Stimulated activated CD8-positive, alpha-beta memory T cell treated with anti-CD3 and anti-CD28 coated beads, Interleukin-15, amount 100 ng/mL, for 24 hours (primary cell): ENCODE measurements around the gene ZNF337.
"Not testable (repeated sequence)": the region's sequence is repeated elsewhere in the genome, so short reads cannot be mapped to it uniquely, and the experiment has no call there.

Experiments used
- DNase-seq: peaks from one replicate; pipeline ENCODE4 v3.0.0-alpha.2; 2020; ENCODE audit warnings: low read depth

The ZNF337 gene

GRCh38 chr20:25696371-25697131, at the start of gene ZNF337:
Gene ZNF337, minus strand, starts transcription at chr20:25696853. Its CDS starts 10,436 bp downstream, at chr20:25686417.
- peak; percentile 82 for DNase-seq

DNA sequence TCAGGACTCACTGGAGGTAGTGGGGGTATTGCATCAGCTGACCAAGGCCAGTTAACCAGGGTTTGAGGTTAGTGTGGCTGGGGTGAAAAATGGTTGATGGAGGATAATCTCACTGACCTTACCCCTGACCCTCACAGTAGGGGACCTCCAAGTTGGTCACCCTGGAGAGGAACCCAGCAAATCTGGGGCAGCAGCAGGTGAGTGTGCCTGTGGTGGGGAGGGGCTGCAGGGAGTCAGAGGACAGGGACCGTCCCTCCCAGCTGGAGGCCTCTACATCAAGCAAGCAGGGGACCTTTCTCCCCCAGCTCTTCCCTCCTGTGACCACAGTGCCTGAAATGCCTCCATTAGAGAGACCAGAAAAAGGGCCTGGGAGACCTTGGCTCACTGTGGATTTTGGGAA, 49.1 kb upstream of the ZNF337 start:
- no peak for DNase-seq

GRCh38 chr20:25745100-25745499, 48.4 kb upstream of the ZNF337 start:
- no peak for DNase-seq

GRCh38 chr20:25744261-25744660, 47.6 kb upstream of the ZNF337 start:
- DNase-seq, result no peak

DNA sequence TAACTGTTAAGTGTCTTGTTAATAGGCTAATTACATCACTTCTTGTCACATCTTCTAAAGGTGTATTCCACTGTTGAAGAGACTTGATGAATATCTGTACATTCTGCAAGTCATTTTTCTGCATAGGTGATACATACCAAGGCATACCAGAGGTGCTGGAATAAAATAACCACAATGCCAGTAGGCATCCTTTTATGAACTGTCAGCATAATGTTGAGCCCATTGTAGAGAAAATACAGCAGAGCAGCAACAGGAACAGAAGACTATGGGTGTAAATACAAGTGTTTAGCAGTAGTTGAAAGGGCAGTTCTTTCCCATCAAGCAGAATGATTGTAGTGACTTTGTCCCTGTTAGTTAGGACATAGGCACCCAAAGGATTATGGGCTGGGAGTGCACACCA, 44.4 kb upstream of the ZNF337 start:
- no peak for DNase-seq

DNA sequence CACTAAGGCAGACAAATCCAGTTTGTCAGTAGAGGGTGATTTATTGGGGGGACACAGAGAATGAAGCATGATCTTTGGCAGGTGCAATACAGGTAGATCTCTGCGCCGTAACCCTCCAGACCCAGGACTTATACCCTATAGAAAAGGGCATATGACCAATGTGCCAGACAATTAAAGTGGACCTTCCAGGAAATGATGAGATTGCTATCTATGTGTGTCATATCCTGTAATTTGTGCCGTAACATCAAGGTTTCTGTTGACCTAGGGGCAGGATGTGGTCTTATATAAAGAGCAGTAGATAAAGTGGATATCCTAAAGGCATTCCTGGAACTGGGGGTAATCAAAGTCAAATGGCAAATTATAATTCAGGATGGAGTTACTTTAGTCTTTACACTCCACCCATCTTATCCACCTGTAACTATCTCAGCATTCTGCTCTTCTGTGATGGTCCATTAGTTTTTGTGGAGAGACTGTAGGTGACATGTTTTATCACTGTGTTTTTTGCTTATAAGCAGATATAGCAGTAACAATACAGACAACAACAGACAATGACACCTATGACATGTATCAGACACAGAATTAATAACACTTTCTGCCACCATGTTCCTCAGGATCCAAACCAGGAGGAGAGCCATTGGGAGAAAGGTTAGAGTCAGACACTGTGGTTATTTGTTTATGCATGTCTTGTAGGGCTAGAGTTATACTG, 43.1 kb upstream of the ZNF337 start:
- no peak for DNase-seq

- DNase-seq, result no peak
Observed at GRCh38 chr20:25738198-25738597, 41.5 kb upstream of the ZNF337 start.

- no peak for DNase-seq
Observed at GRCh38 chr20:25733903-25734302, 37.2 kb upstream of the ZNF337 start.

DNA sequence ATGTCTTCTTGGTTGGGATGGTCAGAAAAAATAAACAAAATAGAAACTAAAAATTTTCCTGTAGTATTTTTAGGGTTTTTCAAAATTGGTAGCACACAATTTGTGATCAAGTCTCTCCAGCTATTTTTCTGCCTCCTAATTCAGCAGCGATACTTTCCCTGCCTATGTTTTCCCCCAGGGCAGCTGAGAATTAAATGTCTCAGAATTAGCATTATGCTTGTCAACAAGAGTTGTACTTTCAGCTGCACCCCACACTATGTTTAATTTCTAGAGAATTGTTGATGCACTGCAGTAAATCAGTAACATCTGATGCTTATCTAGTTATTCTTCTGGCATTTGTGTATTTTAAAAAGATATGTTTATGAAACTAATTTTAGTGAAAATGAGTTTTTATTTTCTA, 34.2 kb upstream of the ZNF337 start:
- DNase-seq, result no peak

DNA sequence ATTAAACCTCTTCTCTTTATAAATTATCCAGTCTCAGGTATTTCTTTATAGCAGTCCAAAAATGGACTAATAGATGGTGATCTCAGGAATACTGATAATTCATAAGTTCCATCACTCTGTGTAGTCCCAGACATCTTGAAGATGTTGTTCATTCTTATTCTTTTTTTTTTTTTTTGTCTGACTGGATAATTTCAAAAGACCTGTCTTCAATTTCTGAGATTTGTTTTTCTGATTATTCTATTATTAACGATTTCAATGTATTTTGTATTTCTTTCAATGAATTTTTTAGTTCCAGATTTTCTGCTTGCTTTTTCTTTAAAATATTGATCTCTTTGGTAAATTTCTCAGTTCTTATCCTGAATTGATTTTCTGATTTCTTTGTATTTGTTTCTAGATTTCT, 29.7 kb upstream of the ZNF337 start:
- no peak for DNase-seq

DNA sequence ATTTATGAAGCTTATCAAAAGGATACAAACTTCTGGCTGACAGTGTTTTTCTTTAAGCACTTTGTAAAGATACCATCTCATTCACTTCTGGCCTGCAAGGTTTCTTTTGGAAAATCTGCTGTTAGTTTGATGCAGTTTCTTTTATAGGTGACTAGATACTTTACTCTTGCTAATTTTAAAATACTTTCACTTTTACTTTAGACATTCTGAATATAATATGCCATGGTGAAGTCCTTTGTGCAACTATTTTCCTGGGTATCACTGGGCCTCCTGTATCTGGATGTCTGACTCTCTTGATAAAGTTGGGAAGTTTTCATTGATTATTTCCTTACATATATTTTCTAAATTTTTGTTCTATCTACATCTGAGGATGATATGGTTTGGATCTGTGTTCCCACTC, 29.0 kb upstream of the ZNF337 start:
- DNase-seq, result no peak

DNA sequence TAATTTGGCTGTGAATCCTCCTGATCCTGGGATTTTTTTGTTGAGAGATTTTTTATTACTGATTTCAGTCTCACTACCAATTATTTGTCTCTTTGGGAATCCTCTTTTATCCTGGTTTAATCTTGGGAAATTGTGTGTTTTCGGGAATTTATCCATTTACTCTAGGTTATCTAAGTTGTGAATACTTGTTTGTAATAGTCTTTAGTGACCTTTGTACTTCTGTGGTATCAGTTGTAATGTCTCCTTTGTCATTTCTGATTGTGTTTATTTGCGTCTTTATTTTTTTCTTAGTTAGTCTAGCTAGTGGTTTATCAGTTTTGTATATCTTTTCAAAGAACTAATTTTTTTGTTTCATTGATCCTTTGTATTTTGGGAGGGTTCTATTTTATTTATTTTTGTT, 27.3 kb upstream of the ZNF337 start:
- DNase-seq, result no peak

GRCh38 chr20:25720285-25720684, 23.6 kb upstream of the ZNF337 start:
- DNase-seq, result no peak

DNA sequence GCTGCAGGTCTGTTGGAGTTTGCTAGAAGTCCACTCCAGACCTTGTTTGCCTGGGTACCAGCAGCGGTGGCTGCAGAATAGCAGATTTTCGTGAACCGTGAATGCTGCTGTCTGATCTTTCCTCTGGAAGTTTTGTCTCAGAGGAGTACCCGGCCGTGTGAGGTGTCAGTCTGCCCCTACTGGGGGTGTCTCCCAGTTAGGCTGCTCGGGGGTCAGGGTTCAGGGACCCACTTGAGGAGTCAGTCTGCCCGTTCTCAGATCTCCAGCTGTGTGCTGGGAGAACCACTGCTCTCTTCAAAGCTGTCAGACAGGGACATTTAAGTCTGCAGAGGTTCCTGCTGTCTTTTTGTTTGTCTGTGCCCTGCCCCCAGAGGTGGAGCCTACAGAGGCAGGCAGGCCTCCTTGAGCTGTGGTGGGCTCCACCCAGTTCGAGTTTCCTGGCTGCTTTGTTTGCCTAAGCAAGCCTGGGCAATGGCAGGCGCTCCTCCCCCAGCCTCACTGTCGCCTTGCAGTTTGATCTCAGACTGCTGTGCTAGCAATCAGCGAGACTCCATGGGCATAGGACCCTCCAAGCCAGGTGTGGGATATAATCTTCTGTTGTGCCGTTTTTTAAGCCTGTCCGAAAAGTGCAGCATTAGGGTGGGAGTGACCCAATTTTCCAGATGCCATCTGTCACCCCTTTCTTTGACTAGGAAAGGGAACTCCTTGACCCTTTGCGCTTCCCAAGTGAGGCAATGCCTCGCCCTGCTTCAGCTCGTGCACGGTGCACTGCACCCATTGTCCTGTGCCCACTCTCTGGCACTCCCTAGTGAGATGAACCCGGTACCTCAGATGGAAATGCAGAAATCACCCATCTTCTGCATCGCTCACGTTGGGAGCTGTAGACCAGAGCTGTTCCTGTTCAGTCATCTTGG, 22.5 kb upstream of the ZNF337 start:
- DNase-seq, result not testable (repeated sequence)

GRCh38 chr20:25707695-25708094, 11.0 kb upstream of the ZNF337 start:
- DNase-seq, result no peak

GRCh38 chr20:25706793-25707192, 10.1 kb upstream of the ZNF337 start:
- no peak for DNase-seq

- DNase-seq, result no peak
Observed at GRCh38 chr20:25705830-25706351, 9.2 kb upstream of the ZNF337 start.

DNA sequence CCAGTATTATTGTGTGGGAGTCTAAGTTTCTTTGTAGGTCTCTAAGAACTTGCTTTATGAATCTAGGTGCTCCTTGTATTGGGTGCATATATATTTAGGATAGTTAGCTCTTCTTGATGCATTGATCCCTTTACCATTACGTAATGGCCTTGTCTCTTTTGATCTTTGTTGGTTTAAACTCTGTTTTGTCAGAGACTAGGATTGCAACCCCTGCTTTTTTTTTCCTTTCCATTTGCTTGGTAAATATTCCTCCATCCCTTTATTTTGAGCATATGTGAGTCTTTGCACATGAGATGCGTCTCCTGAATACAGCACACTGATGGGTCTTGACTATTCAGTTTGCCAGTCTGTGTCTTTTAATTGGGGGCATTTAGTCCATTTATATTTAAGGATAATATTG, 7.7 kb upstream of the ZNF337 start:
- DNase-seq, result not testable (repeated sequence)

GRCh38 chr20:25700835-25701234, 4.2 kb upstream of the ZNF337 start:
- not testable (repeated sequence) for DNase-seq

GRCh38 chr20:25699914-25700313, 3.3 kb upstream of the ZNF337 start:
- no peak for DNase-seq

DNA sequence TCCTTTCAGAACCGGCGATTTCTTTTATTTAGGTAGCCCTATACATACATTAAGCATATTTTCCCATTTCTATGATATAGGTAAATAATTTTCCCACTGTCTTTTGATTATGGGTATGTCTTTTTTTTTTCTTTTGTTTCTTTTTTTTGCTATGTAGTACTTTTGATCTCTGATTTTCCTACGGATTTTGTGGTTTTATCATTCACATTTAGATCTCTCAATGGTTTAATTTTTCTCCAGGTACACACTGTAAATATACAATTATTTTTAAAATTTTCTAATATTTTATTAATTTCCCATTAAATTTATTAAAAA, 436 bp upstream of the ZNF337 start:
- no peak for DNase-seq

GRCh38 chr20:25695532-25696370, 902 bp downstream of the ZNF337 start:
- DNase-seq, result no peak
